ENCODE measurements around the gene ANKS4B.
"Not testable (repeated sequence)": the region's sequence is repeated elsewhere in the genome, so short reads cannot be mapped to it uniquely, and the experiment has no call there.

ANKS4B gene

DNA sequence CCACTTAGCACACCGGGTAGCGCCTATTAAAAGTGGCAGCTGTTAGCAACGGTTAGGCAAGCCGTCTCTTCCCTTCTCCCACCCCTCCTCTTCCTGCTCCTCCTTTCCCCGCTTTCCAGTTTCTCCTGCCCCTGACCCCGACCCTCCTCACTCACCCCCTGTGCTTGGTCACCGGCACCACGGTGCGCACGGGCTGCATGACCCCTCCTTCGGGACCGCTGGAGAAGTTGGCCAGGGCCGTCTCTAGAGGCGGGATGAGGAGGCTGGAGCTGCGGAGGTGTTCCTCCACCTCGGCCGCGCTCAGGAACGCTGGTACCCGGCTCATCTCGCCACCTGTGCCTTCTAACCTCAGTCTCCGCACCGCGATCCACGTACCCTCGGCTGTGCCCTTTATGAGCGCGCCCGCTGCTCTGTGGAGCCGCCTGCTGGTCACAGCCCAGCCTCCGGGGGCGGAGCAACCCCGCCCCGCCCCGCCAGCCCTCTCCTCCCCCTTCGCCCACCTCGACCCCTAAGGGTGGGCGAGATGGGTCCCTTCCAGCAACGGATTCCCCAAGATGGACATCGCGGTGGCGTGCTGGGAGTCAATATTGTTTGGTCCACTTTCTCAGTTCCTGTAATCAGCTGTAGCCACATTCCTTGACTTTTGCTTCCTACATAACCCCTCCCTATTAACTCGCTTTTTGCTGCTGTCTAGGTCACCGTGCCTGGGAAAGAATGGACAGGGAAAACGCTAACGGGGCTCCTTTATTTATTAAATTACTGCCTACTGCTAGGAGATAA lies 44.6 kb downstream of the ANKS4B start, which contains the start of gene CRYM:
TSS of gene CRYM (minus strand) at position 364 of the 780 bp plus-strand sequence. CDS start at position 325, 39 bp downstream.
- peak within 1 kb of the TSS; percentile 40 for H3K4me3 ChIP-seq (ENCODE audit: low read length)
- DNase-seq (ENCODE audit: low read depth), result no peak
- TF ChIP-seq, protein P1, sequence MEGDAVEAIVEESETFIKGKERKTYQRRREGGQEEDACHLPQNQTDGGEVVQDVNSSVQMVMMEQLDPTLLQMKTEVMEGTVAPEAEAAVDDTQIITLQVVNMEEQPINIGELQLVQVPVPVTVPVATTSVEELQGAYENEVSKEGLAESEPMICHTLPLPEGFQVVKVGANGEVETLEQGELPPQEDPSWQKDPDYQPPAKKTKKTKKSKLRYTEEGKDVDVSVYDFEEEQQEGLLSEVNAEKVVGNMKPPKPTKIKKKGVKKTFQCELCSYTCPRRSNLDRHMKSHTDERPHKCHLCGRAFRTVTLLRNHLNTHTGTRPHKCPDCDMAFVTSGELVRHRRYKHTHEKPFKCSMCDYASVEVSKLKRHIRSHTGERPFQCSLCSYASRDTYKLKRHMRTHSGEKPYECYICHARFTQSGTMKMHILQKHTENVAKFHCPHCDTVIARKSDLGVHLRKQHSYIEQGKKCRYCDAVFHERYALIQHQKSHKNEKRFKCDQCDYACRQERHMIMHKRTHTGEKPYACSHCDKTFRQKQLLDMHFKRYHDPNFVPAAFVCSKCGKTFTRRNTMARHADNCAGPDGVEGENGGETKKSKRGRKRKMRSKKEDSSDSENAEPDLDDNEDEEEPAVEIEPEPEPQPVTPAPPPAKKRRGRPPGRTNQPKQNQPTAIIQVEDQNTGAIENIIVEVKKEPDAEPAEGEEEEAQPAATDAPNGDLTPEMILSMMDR (conservative IDR thresholded peaks at IDR 0.05; ENCODE audit: low read length), result peak; percentile 58

DNA sequence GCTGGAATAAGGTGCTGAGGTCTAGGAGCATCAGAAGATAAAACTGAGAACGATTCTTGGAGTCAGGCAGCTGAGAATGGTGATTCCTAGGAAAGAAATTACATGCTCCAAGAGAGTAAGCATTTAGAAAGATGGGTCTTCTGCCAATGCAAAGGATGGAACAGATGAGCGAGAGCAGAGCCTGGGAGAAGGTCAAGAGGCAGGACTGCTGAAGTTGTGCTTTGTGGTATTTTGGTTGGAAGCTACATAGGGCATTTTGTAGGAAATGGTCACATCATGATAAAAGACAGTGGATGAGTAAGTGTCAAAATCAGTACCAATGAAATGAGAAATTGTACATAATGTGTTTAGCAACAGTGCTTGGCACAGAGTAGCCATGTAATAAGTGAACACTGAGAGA lies 46.0 kb downstream of the ANKS4B start:
- H3K4me3 ChIP-seq (ENCODE audit: low read length), result no peak overlapping the region
- no peak for DNase-seq (ENCODE audit: low read depth)
- TF ChIP-seq, protein P1 (conservative IDR thresholded peaks at IDR 0.05; ENCODE audit: low read length), result no peak

DNA sequence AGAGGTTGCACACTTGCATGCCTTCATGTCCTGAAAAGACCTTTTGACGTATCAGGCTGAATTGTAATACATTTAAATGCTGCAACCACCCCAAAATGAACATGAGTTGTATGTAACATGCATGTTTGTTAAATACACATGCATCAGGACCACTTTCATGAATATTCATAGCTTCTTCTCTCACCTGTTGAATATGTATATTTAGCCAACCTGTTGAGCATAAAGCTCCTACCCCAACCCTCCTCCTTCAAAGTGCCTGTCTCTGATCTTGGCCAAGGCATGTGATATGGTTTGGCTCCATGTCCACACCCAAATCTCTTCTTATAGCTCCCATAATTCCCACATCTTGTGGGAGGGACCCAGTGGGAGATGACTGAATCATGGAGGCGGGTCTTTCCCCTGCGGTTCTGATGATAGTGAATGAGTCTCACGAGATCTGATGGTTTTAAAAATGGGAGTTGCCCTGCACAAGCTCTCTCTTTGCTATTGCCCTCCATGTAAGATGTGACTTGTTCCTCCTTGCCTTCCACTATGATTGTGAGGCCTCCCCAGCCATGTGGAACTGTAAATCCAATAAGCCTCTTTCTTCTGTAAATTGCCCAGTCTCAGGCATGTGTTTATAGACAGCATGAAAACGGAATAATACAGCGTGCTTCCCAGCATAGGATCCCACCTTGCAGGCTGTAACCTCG lies 48.3 kb downstream of the ANKS4B start:
- no peak for DNase-seq (ENCODE audit: low read depth)
- H3K4me3 ChIP-seq (ENCODE audit: low read length), result no peak overlapping the region
- TF ChIP-seq, protein P1 (conservative IDR thresholded peaks at IDR 0.05; ENCODE audit: low read length), result no peak

DNA sequence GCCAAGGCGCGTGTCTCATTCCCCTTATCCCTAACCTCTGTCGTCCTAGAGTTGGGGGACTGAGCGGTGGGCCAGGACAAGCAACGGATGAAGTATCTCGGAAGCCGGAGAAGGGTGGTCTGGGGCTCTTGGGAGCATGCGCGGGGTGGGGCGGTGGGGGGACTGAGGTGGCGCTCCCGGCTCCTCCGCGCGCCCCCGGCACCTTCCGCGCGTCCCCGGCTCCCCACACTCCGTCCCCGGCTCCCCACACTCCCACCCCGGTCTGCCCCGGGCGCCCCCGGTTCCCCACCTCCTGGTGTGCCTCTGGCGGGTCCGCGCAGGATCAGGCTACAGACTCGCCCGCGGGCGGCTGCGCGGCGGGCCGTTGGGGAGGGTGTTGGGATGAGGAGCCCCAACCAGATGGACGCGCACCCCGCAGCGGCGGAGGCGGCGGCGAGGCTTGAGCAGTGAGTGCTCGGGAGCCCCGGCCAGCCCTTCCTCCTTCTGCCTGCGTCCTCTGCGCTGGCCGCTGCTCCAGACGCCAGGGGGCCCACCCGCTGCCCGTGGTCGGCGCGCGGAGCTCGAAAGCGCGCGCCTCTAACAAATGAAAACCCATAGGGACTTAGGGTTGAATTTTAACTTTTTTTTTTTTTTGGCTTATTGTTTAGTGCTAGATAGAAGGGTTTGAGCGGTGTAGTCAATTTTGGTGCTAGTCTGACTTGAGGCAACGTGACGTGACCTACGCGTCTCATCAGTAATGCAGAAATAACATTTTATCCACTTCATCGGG lies 50.2 kb downstream of the ANKS4B start:
- TF ChIP-seq, protein P1 (conservative IDR thresholded peaks at IDR 0.05; ENCODE audit: low read length), result peak; percentile 37
- no peak for DNase-seq (ENCODE audit: low read depth)
- peak overlapping the region; percentile 37 for H3K4me3 ChIP-seq (ENCODE audit: low read length)

DNA sequence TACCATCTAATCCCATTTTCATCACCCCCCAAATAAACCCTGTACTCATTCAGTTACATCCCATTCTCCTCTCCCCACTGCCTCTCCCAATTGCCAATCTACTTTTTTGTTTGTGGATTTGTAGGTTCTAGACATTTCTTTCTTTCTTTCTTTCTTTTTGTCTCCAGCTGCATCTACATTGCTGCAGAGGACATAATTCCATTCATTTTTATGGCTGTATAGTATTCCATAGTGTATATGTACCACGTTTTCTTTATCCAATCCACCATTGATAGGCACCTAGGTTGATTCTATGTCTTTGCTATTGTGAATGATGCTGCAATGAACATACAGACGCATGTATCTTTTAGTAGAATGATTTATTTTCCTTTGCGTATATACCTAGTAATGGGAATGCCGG lies 50.9 kb downstream of the ANKS4B start:
- no peak overlapping the region for H3K4me3 ChIP-seq (ENCODE audit: low read length)
- no peak for DNase-seq (ENCODE audit: low read depth)
- TF ChIP-seq, protein P1 (conservative IDR thresholded peaks at IDR 0.05; ENCODE audit: low read length), result no peak

DNA sequence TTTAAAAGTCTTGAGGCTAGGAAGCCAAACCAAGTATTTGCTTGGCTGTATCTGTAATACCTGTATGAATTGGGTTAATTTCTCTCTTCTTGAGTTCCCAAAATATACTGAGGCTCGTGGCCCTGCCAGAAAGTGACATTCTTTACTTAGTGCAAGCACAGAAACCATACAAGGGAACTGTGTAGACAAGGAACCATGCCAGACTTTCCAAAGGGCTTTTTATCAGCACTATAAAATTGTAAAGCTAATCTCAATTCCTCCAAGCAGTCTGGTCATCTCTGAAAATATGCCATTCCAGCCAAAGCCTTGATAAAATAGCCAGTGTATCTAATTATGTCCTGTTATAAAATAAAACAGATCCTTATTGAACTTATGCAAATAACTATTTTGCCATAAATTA lies 51.8 kb downstream of the ANKS4B start:
- no peak overlapping the region for H3K4me3 ChIP-seq (ENCODE audit: low read length)
- no peak for DNase-seq (ENCODE audit: low read depth)
- TF ChIP-seq, protein P1 (conservative IDR thresholded peaks at IDR 0.05; ENCODE audit: low read length), result no peak

DNA sequence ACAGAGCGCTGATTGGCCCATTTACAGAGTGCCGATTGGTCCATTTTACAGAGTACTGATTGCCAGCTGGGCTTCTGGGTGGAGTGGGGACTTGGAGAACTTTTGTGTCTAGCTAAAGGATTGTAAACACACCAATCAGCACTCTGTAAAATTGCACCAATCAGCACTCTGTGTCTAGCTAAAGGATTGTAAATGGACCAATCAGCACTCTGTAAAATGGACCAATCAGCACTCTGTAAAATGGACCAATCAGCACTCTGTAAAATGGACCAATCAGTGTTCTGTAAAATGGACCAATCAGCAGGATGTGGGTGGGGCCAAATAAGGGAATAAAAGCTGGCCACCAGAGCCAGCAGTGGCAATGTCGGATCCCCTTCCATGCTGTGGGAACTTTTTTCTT lies 56.3 kb downstream of the ANKS4B start:
- not testable (repeated sequence) for DNase-seq (ENCODE audit: low read depth); H3K4me3 ChIP-seq (ENCODE audit: low read length)

Measured in AG10803 (cell line).